OCI-LY1 (cell line): ENCODE data around the gene IL18.
"Not testable (repeated sequence)": the region's sequence is repeated elsewhere in the genome, so short reads cannot be mapped to it uniquely, and the experiment has no call there.

Source experiments
- H2AFZ ChIP-seq: fragments of 200-600 bp; sonication (generic), shearing (Covaris generic); 2 replicates; pipeline ENCODE4 v1.6.0; 2014; ENCODE audit warnings: antibody characterized with exemption, mild to moderate bottlenecking, low read length
- H3F3A ChIP-seq: fragments of 200-600 bp; sonication (generic), shearing (Covaris generic); 2 replicates; pipeline ENCODE4 v1.6.0; 2014; ENCODE audit warnings: mild to moderate bottlenecking, antibody characterized with exemption, low read length, moderate library complexity; ENCODE audit not compliant: insufficient read depth
- H3K27ac ChIP-seq: fragments of 200-600 bp; sonication (generic); 2 replicates; pipeline ENCODE4 v1.5.1; 2014; ENCODE audit warnings: low read length, mixed run types, mild to moderate bottlenecking, low read depth; ENCODE audit not compliant: poor library complexity, severe bottlenecking
- H3K27me3 ChIP-seq: fragments of 200-600 bp; sonication (generic); 2 replicates; pipeline ENCODE4 v1.6.0; 2014; ENCODE audit warnings: antibody characterized with exemption, mild to moderate bottlenecking, low read length, moderate library complexity; ENCODE audit not compliant: insufficient read depth
- H3K36me3 ChIP-seq: fragments of 200-600 bp; sonication (generic); 2 replicates; pipeline ENCODE4 v1.6.1; 2014; ENCODE audit warnings: mild to moderate bottlenecking, antibody characterized with exemption, low read length, moderate library complexity, mixed read lengths; ENCODE audit not compliant: insufficient read depth
- H3K4me1 ChIP-seq: fragments of 200-600 bp; sonication (generic); 2 replicates; pipeline ENCODE4 v1.5.1; 2014; ENCODE audit warnings: mild to moderate bottlenecking, low read length, moderate library complexity; ENCODE audit not compliant: insufficient read depth, severe bottlenecking
- H3K4me2 ChIP-seq: fragments of 200-600 bp; sonication (generic), shearing (Covaris generic); 2 replicates; pipeline ENCODE4 v1.6.1; 2014; ENCODE audit warnings: low read length
- H3K4me3 ChIP-seq: fragments of 200-600 bp; sonication (generic); 2 replicates; pipeline ENCODE4 v1.5.1; 2014; ENCODE audit warnings: low read length, low read depth, mild to moderate bottlenecking, mixed read lengths; ENCODE audit not compliant: poor library complexity, severe bottlenecking
- H3K79me2 ChIP-seq: fragments of 200-600 bp; shearing (Covaris generic); 2 replicates; pipeline ENCODE4 v1.6.1; 2016; ENCODE audit warnings: mixed run types, low read length, mixed read lengths; ENCODE audit not compliant: insufficient read depth
- H3K9ac ChIP-seq: fragments of 200-600 bp; sonication (generic), shearing (Covaris generic); 2 replicates; pipeline ENCODE4 v1.6.1; 2014; ENCODE audit warnings: mild to moderate bottlenecking, low read length, mixed read lengths
- H3K9me2 ChIP-seq: fragments of 200-600 bp; sonication (generic), shearing (Covaris generic); 2 replicates; pipeline ENCODE4 v1.6.1; 2014; ENCODE audit warnings: low read depth, mild to moderate bottlenecking, low read length, mixed read lengths
- H3K9me3 ChIP-seq: fragments of 200-600 bp; shearing (Covaris generic); 2 replicates; pipeline ENCODE4 v1.6.1; 2014; ENCODE audit warnings: low read length, mixed read lengths
- H4K20me1 ChIP-seq: fragments of 200-600 bp; sonication (generic), shearing (Covaris generic); 2 replicates; pipeline ENCODE4 v1.6.0; 2016; ENCODE audit warnings: mild to moderate bottlenecking, low read length; ENCODE audit not compliant: insufficient read depth
- CTCF ChIP-seq: fragments of 200-600 bp; sonication (generic), shearing (Covaris generic); IDR thresholded peaks from 2 replicates; pipeline ENCODE4 v1.5.1; 2017; ENCODE audit warnings: mild to moderate bottlenecking, antibody characterized with exemption, low read length, moderate library complexity, mixed read lengths
- EZH2 ChIP-seq: fragments of 200-600 bp; sonication (generic), shearing (Covaris generic); IDR thresholded peaks from 2 replicates; pipeline ENCODE4 v1.8.0; 2017; ENCODE audit warnings: borderline replicate concordance, mixed run types, mild to moderate bottlenecking, antibody characterized with exemption, low read length, moderate library complexity, mixed read lengths

IL18 gene

GRCh38 chr11:112100462-112100861 lies 63.4 kb downstream of the IL18 start:
- Histone ChIP-seq H3K36me3 (peaks cover 17% of the 10 kb centered on the region; the same call in 1 of the 2 replicates), H3K4me1 (no peaks in the 10 kb centered on the region), H3K4me3 (no peak overlapping the region), H3K9me3 (no peaks in the 10 kb centered on the region), H3K9ac (no peak overlapping the region), H3K79me2 (no peaks in the 10 kb centered on the region), H2AFZ (no peak overlapping the region), H3F3A (no peaks in the 10 kb centered on the region), H3K4me2 (no peak overlapping the region), H4K20me1 (no peaks in the 10 kb centered on the region), H3K9me2 (no peaks in the 10 kb centered on the region), H3K27ac (no peak overlapping the region), H3K27me3 (no peaks in the 10 kb centered on the region)
- TF ChIP-seq EZH2 (no peak), CTCF (no peak)

GRCh38 chr11:112097734-112098528 lies 66.0 kb downstream of the IL18 start:
- Histone ChIP-seq H3K9ac (no peak overlapping the region), H3K9me3 (no peaks in the 10 kb centered on the region), H3K36me3 (peaks cover 39% of the 10 kb centered on the region), H3K4me3 (no peak overlapping the region), H3K4me2 (no peak overlapping the region), H3K27ac (no peak overlapping the region), H2AFZ (no peak overlapping the region), H3F3A (no peaks in the 10 kb centered on the region), H4K20me1 (no peaks in the 10 kb centered on the region), H3K4me1 (no peaks in the 10 kb centered on the region), H3K79me2 (no peaks in the 10 kb centered on the region), H3K9me2 (no peaks in the 10 kb centered on the region), H3K27me3 (no peaks in the 10 kb centered on the region)
- TF ChIP-seq EZH2 (no peak), CTCF (no peak)

GRCh38 chr11:112096194-112096593 lies 67.7 kb downstream of the IL18 start:
- Histone ChIP-seq H3K27ac (no peak overlapping the region), H4K20me1 (no peaks in the 10 kb centered on the region), H3K9ac (no peak overlapping the region), H3K4me2 (no peak overlapping the region), H3F3A (no peaks in the 10 kb centered on the region), H3K9me3 (no peaks in the 10 kb centered on the region), H3K79me2 (no peaks in the 10 kb centered on the region), H3K27me3 (no peaks in the 10 kb centered on the region), H3K4me3 (no peak overlapping the region), H2AFZ (no peak overlapping the region), H3K36me3 (peaks cover 57% of the 10 kb centered on the region), H3K4me1 (no peaks in the 10 kb centered on the region), H3K9me2 (no peaks in the 10 kb centered on the region)
- TF ChIP-seq EZH2 (no peak), CTCF (no peak)

- H2AFZ ChIP-seq, H3K27ac ChIP-seq, H3K9me3 ChIP-seq, H3K9ac ChIP-seq, H3K4me2 ChIP-seq, H3K9me2 ChIP-seq, H3K27me3 ChIP-seq, H3K79me2 ChIP-seq, H3K4me1 ChIP-seq, H3K4me3 ChIP-seq, H4K20me1 ChIP-seq, H3F3A ChIP-seq: not testable (repeated sequence)
- H3K36me3 ChIP-seq: peaks cover 65% of the 10 kb centered on the region
Observed at GRCh38 chr11:112095302-112095701, 68.6 kb downstream of the IL18 start.
